ENCODE data around the gene CKB. TPM values are rescaled to one million over a fixed set of nuclear protein-coding genes. Genes with fewer than 3 reads are reported as not detected.

Gene CKB
- total RNA-seq, 2 experiments from 2014 or later: 5.8 to 9.1 TPM

DNA sequence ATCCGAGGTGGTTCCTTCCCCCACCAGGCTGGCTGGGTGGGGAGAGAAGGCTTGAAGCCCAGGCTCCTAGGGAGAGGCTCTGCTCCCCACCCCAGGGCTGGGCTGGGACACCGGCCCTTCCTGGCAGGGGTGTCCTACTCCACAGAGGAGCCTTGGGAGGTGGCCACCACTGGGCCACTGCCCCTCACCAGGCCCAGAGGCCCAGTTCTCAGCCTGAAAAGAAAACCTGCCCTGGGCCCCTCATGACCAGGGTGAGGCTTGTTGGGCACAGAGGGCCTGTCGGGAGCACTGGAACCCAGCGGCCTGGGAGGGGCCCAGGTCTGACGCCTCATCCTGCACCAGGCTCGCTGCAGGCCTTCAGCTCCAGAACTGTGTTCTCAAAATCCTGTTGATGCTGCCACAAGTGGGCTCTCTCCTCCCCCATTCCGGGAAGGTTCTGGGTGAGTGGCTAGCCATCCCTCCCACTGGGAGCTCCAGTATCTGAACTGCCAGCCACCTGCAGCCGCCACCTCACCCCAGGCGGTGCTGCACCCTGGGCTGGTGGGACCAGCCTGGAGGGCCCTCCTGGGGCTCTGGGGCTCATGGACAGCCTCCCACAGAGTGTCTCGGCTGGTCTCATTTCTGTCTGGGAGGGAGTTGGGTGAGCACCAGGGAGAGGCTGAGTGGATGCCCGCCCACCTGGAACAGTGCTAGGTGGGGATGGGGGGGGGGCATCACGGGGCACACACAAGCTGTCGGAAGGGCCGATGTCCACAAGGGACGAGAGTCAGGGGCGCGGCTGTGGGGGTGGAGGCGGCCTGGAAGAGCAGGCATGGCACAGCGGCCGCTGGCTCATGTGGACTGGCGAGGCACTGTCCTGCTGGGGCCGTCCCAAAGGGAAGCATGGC is 28.1 kb upstream of the CKB start:
- H3K36me3 Mint-ChIP-seq (ENCODE audit: low read depth): no peaks in the 10 kb centered on the region
- no peak for DNase-seq
- TF ChIP-seq, protein P1, sequence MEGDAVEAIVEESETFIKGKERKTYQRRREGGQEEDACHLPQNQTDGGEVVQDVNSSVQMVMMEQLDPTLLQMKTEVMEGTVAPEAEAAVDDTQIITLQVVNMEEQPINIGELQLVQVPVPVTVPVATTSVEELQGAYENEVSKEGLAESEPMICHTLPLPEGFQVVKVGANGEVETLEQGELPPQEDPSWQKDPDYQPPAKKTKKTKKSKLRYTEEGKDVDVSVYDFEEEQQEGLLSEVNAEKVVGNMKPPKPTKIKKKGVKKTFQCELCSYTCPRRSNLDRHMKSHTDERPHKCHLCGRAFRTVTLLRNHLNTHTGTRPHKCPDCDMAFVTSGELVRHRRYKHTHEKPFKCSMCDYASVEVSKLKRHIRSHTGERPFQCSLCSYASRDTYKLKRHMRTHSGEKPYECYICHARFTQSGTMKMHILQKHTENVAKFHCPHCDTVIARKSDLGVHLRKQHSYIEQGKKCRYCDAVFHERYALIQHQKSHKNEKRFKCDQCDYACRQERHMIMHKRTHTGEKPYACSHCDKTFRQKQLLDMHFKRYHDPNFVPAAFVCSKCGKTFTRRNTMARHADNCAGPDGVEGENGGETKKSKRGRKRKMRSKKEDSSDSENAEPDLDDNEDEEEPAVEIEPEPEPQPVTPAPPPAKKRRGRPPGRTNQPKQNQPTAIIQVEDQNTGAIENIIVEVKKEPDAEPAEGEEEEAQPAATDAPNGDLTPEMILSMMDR (IDR thresholded peaks at IDR 0.05): no peak
- no peak overlapping the region for H3K27ac Mint-ChIP-seq
- H3K4me1 Mint-ChIP-seq (ENCODE audit: low read depth): no peaks in the 10 kb centered on the region
- H3K27me3 Mint-ChIP-seq: no peaks in the 10 kb centered on the region
- ATAC-seq: no peak
- ChIA-PET CTCF (interaction anchor here (1.2 kb wide), 1 partner anchor 32 kb away, joined by 3 read pairs; no protein-coding TSS in a partner anchor), POLR2A (interaction anchor here (1.2 kb wide), 3 partner anchors 11 to 206 kb away, joined by 3 to 4 read pairs (median 4); no protein-coding TSS in a partner anchor)
- no peaks in the 10 kb centered on the region for H3K9me3 Mint-ChIP-seq
- no peak overlapping the region for H3K4me3 Mint-ChIP-seq
- intact Hi-C loops (cut with micrococcal nuclease): no loop called here

DNA sequence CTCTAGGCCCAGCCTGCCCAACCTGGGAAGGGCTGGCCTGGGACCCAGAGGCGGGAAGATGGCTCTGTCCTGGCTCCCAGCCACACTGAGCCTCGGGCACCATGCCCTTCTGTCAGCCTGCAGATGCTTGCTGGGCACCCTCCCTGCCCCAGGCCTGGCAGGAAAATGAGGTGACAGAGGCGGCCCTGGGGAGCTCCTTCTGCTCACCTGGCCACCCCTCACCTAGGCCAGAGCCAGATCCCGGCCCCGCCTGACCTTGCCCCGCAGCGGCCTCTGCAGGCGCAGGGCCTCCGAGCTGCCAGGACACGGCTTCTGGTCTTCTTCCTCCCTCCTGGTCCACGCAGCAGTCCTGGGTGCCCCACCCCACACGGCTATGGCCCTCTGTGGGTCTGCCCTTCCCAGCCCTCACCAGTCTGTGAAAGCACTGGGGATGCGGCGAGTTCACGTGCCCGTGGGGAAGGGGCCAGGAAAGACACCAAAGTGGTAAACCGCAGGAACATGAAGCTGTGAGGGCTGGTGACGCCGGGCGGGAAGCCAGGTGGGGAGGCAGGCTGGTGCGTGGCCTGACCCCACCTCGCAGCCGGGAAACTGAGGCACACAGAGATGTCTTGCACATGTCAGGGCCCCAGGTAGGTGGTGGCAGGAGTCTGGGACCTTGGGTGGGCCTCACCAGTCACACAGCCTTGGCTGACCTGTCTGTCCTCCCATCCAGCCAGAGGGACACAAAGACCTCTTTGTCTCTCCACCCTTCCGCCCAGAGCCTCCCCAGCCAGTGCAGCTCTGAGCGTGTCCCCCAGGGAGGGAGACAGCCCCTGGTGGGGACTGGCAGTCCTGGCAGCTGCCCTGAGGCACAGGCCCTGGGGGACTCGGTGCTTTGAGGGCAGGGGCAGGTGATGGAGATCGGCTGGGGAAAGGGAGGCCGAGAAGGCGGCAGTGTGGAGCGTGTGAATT is 27.0 kb upstream of the CKB start:
- DNase-seq (no peak), ATAC-seq (no peak)
- intact Hi-C loops (cut with micrococcal nuclease): no loop called here
- H3K4me1 Mint-ChIP-seq (ENCODE audit: low read depth): no peaks in the 10 kb centered on the region
- H3K27me3 Mint-ChIP-seq: no peaks in the 10 kb centered on the region
- ChIA-PET POLR2A (interaction anchor here (1.0 to 1.2 kb wide), 3 partner anchors 12 to 29 kb away, joined by 4 read pairs; no protein-coding TSS in a partner anchor), CTCF (interaction anchor here (1.2 kb wide), 2 partner anchors 31 kb away, joined by 3 to 6 read pairs; no protein-coding TSS in a partner anchor)
- H3K9me3 Mint-ChIP-seq: no peaks in the 10 kb centered on the region
- no peak overlapping the region for H3K4me3 Mint-ChIP-seq
- no peak overlapping the region for H3K27ac Mint-ChIP-seq
- H3K36me3 Mint-ChIP-seq (ENCODE audit: low read depth): no peaks in the 10 kb centered on the region
- TF ChIP-seq, protein P1 (IDR thresholded peaks at IDR 0.05): no peak

DNA sequence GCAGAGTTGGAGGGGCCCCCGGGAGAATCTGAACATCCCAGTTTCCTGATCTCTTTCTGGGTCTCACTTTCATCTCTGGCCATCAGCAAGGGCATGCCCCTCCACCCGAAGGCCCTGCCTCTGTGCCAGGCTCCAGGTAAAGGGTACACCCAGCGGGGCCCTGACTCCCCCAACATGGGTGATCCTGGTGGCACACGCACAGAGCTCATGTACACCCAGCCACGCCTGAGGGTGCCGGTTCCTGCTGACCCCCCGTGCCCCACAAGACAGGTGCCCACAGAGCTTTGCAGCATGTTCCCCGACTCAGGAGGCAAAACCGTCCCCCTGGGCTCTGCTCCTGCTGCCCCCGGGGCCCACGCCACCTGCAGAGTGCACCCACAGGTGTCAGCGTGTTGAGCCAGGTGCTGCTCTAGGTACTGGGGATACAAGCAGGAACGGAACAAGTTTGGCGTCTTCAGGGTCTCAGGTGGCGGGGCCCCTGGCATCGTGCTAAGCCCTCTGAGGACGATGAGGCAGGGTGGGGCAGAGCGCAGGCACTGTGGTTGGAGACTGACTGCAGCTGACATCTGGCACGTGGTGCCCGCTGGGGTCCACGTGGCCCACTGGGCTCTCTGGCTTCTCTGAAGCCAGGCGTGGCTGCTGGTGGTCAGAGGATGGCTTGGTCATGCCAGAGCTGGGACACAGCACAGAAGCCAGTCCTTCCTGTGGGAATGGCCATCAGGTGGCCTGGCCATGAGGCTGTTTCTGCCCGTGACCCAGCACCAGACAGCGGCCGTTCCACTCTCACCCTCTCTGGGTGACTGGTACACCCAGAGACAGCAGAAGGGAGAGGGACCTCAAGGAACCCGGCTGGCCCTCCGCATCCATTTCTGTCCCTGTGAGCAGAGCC is 26.1 kb upstream of the CKB start:
- CTCF ChIA-PET: interaction anchor here (1.2 kb wide), 1 partner anchor 30 kb away, joined by 6 read pairs; no protein-coding TSS in a partner anchor
- ATAC-seq (no peak), DNase-seq (no peak)
- Mint-ChIP-seq H3K27ac (no peak overlapping the region), H3K9me3 (no peaks in the 10 kb centered on the region), H3K27me3 (no peaks in the 10 kb centered on the region), H3K4me1 (ENCODE audit: low read depth) (no peaks in the 10 kb centered on the region), H3K4me3 (no peak overlapping the region), H3K36me3 (ENCODE audit: low read depth) (no peaks in the 10 kb centered on the region)
- POLR2A ChIA-PET: interaction anchor here (1.0 kb wide), 1 partner anchor 28 kb away, joined by 4 read pairs; no protein-coding TSS in a partner anchor
- TF ChIP-seq, protein P1 (IDR thresholded peaks at IDR 0.05): no peak
- intact Hi-C loops (cut with micrococcal nuclease): no loop called here

DNA sequence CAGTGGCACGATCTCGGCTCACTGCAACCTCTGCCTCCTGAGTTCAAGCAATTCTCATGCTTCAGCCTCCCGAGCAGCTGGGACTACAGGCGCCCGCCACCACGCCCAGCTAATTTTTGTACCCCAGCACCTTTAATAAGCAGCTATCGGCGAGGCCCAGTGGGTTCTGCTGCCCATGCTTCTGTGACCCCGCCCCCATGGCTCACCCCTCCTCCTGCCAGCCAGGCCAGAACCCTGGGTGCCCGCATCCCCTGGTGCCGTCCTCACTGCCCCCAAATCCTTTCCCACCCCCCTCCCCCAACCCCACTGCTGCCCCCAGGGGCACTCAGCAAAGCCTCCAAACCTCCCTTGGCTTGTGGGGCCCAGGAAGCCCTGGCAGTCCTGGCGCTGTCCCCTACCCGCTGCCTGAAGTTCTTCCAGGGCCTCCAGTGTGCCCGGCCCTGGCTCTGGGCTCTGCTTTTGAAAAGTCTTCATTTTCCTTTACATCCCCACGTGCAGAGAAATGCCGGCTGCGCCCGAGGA is 25.4 kb upstream of the CKB start:
- H3K27me3 Mint-ChIP-seq: no peaks in the 10 kb centered on the region
- ChIA-PET CTCF (interaction anchor here (3.6 kb wide), 1 partner anchor 29 kb away, joined by 18 read pairs; no protein-coding TSS in a partner anchor), POLR2A (no interaction called here)
- no peaks in the 10 kb centered on the region for H3K36me3 Mint-ChIP-seq (ENCODE audit: low read depth)
- intact Hi-C loops (cut with micrococcal nuclease): no loop called here
- no peak overlapping the region for H3K4me3 Mint-ChIP-seq
- H3K4me1 Mint-ChIP-seq (ENCODE audit: low read depth): no peaks in the 10 kb centered on the region
- DNase-seq (no peak), ATAC-seq (no peak)
- no peak overlapping the region for H3K27ac Mint-ChIP-seq
- TF ChIP-seq, protein P1 (IDR thresholded peaks at IDR 0.05): no peak
- no peaks in the 10 kb centered on the region for H3K9me3 Mint-ChIP-seq
